22Rv1 (cell line): ENCODE measurements around the gene FAM174B.

Experiments
- ZFX ChIP-seq: fragments of 450-650 bp; IDR thresholded peaks from 2 replicates; pipeline ENCODE4 v1.6.1; 2017; ENCODE audit warnings: antibody characterized with exemption, borderline replicate concordance
- TF ChIP-seq, protein P1 (sequence below): fragments of 450-650 bp; IDR thresholded peaks from 2 replicates; pipeline ENCODE4 v1.5.1; 2017; ENCODE audit warnings: mild to moderate bottlenecking

DNA sequence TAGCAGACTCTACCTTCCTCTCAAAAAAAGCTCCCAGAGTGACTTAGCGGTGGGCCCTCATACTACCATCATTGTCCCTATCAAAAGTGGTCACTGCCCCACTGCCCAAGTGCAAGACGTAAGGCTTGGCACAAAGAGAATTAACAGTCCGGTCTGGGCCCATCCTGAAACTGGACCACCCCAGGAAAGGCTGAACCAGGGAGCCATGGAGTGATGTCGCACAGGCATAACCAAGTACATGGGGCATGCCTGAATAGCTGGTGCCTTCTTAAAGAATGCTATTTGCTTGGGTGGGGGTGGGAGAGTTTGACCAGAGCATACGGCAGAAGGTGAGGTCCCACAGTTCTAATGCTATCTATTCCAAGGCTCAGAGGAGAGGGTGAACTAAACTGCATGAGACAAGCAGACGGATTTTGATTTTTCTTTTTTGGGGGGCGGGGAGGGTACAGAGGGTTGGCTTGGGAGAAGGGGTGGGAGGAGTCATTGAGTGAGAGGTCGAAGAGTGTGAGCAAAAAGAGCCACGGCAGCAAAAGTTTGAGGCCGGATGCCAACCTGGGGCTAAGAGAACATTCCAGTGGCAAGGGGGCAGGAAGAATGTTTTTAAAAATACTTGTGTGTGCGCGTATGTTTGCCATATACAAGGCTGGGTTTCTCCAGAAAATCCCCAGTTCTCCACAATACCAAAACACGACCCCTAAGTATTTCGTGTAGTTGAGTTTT, 50.2 kb downstream of the FAM174B start:
- TF ChIP-seq, protein P1, sequence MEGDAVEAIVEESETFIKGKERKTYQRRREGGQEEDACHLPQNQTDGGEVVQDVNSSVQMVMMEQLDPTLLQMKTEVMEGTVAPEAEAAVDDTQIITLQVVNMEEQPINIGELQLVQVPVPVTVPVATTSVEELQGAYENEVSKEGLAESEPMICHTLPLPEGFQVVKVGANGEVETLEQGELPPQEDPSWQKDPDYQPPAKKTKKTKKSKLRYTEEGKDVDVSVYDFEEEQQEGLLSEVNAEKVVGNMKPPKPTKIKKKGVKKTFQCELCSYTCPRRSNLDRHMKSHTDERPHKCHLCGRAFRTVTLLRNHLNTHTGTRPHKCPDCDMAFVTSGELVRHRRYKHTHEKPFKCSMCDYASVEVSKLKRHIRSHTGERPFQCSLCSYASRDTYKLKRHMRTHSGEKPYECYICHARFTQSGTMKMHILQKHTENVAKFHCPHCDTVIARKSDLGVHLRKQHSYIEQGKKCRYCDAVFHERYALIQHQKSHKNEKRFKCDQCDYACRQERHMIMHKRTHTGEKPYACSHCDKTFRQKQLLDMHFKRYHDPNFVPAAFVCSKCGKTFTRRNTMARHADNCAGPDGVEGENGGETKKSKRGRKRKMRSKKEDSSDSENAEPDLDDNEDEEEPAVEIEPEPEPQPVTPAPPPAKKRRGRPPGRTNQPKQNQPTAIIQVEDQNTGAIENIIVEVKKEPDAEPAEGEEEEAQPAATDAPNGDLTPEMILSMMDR, result no peak
- no peak for TF ChIP-seq ZFX
